Measurements from ENCODE around the gene SLC25A41. TPM values are rescaled to one million over a fixed set of nuclear protein-coding genes. Genes with fewer than 3 reads are reported as not detected.
A peak's percentile ranks its signal among the peaks of the same experiment; 100 is the strongest.

SLC25A41 gene
- total RNA-seq, 1 donor from 2014 or later: 0.36 TPM

DNA sequence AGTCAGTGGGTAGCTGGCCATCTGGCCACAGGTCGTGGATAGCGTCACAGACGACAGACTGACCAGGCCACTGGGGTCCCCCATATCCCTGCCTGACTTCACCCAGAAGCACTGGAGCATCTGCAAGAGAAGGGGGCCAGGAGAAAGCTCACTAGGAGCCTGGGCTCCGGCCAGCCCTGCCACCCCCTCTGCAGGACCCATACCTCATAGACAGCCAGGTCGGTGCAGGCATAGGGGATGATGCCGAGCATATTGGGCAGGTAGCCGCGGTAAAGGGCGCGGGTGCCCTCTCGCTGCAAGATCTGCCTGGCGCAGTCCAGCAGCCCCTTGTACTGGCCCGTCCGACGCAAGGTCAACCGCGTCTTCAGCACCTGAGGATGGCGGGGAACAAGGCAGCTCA lies 6.4 kb downstream of the SLC25A41 start:
- ATAC-seq: no peak

DNA sequence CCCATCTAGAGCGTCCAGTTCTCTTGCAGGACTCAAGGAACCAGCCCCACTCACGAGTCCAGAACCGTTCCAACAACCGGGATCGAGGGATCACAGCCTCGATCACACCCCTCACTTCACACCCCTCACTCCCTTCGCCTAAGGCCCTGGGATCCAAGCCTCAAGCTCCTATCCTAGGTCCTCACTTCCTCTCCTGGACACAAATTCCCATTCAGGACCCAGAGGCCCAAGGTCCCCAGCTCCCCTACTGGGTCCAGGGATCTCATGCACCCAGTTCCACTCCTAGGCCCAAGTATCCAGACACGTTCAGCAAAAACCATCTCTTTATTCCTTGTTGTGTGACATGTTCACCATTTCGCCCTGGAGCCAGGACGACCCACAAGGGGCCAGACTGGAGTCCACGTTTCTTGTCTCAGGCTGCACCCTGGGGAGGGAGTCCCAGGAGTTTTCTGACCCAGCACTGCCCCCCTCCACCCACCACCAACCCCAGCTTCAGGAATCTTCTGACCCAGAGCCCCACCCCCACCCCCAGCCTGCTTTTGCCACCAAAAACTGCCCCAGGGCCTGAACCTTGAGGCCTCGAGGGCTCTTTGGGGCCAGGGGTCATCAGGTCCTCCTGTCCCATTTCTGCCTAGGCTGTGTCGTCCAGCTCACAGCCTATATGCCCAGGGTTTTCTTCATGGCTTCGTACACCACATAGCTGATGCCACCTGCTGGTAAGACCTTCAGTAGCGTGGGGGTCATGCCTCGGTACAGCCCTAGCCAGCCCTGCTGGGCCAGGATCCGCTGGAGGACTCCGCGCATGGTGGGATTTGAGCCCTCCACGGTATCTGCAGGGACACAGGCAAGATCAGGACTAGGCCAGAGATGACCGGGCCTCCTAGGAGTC lies 7.6 kb downstream of the SLC25A41 start:
- no peak for ATAC-seq

DNA sequence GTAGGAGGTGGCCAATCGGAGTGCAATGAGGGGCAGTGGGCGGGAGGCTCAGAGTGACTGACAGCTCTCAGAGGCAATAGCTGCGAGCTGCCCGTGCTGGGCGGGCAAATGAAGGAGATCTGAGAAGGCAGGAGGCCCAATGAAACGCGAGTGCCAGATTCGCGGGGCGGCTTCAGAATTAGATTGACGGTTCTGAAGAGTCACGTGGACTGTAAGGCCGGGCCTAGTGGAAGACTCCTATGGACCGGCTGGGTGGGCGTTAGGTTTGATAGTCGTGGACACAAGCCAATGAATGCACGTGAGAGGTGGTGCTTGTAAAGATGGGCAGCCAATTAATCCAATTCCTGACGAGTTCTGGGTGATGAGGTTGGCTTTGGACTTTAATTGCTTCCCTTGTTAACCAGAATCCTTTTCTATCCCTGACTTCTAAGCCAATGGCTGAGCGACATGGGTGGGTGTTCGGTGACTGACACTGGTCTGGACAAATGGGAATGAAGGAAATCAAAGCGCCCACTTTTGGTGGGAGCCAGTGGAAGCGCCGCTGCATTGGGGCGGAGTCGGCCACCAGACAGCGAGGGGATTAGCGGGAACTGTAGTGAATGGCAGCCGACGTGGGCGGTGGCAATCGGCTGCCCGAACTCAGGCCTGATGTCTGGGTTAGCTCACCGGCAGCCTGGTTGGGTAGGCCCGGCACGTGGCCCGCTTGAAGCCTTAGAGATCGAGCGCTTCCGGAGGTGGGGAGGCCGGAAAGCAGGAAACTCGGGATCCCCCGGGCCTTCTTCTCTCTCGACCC lies 8.4 kb downstream of the SLC25A41 start:
- peak; percentile 95 for ATAC-seq

DNA sequence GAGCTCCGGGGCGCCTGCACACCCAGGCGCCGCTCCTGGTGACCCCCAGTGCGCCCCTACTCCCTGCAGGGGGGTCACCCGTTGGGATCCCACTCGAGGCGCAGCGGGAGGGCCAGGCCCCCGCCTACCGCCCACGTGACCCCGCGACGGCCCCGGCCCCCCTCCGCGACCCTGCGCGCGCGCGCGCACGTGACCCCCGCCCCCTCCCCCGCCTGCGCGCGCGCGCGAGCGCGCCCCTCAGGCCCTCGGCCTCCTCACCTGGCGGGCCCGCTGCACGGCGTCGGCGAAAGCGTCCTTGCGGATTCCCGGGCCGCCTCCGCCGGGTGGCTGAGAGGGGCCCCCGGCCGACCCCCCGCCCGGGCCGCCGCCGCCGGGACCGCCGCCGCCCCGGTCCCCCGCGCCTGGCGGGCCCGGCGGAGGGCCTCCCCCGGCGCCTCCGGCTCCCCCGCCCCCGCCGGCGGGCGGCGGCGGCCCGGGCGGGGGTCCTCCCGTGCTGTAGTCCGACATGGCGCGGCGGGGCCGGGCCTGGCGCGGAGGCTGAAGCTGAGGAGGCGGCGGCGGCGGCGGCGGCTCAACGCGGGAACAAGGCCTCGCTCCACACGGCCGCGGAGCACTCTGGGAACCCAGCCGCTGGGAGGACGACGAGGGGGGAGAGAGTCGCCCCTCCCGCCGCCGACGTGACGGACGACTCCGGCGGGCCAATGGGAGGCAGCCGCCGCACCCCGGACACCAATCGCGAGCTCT lies 9.2 kb downstream of the SLC25A41 start, which contains the start of gene KHSRP:
KHSRP (minus strand) TSS at position 617 of the 744 bp plus-strand sequence; CDS start at position 507, 110 bp downstream.
- ATAC-seq: no peak

DNA sequence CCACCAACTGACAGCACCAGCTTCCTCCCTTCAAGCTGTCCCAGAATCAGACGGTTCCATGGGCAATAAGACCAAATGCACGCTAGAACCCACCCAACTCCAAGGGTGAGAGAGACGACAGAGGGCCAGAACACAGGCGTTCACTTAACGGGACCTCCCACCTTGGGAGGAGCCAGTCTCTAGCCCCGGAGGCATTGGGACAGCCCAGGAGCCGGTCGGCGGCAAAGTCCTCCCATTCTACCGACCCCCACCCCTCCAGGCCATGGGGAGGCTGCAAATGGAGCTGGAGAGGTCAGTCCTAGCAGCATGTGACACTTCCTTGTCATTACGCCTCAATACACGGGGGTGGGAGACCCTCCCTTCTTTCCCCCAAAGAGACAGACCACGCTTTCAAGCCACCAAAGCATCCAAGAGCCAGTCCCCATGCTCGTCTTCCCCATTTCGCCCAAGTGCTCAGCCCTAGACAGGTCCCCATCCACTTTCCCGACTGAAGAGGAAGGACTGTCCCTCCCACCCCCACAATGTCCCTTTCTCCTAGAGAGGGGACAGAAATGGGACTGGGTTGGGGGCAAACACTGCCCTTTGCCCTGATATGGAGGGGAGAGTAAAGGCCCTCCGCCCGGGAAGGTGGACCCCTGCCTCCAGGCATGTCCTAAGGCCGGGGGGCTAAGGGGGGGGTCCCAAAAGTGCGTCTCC lies 9.9 kb downstream of the SLC25A41 start:
- no peak for ATAC-seq

DNA sequence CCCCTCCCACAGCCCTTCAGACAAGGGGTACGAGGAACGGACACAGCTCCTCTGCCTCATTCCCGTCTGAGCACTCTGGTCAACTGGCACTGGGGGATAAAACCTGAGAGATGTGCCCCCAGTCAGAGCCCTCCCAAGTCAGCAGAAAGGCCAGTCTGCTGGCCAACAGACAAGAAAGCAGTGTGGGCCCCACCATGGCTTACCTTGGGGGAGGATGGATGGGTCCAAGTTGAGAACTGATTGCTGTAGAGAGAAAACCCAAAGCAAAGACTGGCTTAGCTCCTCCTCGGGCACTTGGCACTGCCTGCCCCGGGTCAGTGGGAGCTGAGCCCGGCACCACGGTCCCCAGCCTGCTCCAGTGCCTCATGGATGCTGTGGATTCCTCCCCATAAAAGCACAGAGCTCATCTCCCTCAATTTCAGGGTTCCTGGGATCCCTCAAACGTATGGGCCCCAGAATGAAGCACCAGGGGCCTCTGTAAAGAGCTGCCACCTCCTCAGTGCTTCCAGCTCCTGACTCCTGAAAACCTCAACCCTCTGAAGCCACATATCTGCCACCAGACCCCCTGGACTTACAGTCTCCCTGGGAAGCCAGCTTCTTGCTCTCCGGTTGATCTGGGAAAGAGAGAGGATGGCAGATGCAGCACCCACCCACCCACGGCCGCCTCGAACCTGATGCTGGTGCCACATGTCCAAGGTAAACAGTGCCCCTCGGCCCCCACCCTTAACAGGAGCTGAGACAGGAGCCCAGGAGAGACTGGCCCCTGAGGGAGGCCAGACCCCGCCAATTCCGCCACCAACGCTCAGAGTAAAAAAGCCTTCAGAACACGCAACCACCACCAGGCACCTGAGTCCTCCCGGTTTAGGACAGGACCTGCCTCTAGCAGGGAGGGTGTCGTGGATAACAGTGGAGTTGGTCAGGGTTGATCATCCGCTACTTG lies 12.2 kb downstream of the SLC25A41 start:
- ATAC-seq: no peak

DNA sequence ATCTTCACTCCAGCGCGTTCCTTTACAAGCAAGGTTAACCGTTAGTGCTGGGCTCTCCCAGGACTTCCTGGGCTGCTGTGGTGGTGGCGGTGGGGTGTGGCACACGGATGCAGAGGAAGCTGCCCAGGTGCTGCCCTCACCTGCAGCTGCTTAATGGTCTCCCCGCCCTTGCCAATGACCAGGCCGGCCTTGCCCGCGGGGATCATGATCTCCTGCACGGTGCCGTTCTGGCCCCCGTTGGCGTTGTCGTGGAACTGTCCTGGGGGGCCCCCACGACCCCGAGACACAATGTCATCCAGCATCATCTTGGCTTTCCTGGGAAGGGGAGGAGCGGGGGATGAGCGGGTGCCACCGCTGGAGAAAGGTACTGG lies 15.0 kb downstream of the SLC25A41 start:
- ATAC-seq: no peak

DNA sequence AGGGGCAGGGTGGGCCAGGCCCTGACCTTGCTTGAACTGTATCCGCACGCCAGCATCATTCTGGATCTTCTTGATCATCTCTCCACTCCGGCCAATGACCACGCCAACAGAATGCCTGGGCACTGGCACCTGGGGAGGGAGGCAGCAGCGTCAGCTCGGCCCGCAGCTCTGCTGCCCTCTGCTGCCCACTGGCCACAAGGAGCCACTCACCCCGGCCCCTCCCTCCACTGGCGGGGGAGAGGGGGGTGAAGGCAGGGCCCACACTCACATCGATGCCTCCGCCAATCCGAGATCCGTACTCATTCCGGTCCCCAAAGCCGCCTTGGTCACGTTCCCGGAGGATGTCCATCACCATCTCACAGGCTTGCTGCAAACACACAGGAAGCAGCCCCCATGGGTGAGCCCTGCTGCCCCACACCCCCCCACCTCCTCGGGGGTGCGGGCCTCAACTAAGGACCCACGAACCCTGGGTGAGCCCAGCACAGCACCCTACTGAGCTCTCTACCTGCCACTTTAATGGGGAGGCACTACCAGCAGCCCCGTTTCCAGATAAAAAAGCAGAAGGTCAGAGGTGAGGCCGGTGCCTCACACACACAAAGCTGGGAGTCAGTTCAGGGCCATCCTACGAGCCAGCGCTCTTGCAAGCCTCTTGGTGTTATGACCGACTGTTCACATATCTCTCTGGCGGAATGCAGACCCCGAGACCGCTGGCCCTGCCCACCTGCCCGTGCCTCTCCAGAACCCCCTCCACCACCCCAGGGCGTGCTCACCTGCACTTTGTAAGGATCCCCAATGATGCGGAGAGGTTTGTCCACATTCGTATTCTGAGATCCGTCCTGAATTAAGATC lies 15.6 kb downstream of the SLC25A41 start:
- ATAC-seq: no peak

DNA sequence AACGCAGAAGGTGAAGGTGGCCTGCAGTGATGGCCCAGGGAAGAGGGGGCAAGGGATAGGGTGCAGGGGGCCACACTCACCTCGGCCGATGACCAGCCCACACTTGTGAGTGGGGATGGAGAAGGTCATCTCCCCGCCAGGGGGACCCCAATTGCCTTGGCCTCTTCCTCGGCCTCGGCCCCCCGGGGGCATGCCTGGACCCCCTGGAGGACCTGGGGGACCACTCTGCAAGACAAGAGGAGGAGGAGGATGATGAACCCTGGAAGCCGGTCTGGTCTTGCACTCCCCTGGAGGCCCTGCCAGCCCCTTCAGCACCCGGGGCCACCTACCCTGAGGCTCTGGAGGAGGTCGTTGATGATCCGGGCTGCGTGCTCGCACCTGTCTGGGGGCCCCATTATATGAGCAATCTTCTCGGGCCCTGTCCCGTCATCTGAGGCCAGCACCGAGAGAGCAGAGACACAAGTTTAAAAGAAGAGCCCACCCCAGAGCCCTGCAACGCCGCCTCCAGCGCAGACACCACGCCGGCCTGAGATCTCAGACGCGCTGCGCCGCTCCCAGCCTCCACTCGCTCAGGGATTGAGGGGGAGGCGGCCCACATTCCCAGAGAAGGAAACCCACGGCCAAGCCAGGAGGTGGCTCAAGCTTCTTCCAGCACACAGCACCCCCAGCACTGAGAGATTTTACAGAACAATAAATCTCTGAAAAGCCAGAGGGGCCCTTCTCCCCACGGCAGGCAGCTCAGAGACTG lies 16.7 kb downstream of the SLC25A41 start:
- no peak for ATAC-seq

DNA sequence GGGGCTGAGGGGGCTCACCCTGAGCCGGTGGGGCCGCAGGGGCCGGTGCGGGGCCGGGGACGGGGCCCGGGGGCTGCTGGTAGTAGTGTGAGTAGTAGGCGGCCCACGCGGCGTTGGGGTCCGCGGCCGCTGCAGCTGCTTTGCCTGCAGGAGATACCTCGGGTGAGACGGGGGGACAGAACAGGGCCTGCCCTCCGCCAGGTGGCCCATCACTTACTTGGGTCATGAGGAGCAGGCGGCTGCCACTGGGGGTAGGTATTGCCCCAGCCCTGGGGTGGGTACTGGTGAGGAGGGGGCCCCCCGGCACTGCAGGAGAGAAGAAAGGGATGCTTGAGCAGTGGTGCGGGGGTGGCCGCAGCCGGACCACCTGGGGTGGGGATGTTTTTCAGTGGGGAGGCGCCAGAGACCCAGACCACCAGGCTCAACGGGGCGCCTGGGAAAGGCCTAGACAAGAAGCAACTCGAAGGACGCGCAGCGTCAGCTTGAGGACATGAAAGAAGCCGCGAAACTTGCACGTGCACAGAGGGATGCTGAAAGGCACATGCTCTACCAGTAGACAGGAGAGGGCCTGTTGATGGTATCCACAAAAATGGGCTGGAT lies 17.9 kb downstream of the SLC25A41 start:
- ATAC-seq: no peak

DNA sequence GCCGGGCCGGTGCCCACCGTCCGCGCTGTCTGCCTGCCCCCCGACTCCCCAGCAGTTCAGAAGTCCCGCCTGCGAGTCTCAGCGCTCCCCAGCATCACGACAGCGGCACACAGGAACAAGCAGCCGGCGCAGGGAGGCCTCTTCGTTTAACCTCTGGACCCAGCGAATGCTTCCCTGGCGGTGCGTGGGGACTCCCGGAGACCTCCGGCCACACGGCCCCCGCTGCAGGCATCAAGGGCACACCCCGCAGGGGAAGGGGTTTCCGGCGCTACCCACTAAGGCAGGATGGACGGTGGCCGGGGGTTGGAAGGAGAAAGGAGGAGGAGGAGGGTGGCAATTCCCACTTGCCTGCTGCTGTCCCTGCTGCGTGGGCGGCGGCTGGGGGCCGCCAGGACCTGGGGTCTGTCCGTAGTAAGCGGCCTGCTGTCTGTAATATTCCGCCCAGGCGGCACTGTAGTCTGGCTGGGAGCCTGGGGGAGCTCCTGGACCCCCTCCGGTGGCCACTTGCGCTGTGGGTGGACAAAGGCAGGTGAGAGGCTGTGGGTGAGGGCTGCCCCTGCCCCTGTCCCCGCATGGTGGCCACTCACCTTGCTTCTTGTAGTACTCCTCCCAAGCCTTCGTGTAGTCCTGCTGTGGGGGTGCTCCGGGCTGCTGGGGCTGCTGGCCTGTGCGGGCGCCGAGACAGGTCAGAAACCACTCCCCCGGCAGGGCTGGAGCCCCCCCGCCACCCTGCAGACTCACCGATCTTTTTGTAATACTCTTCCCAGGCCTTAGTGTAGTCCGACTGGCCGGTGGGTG lies 18.6 kb downstream of the SLC25A41 start:
- no peak for ATAC-seq

DNA sequence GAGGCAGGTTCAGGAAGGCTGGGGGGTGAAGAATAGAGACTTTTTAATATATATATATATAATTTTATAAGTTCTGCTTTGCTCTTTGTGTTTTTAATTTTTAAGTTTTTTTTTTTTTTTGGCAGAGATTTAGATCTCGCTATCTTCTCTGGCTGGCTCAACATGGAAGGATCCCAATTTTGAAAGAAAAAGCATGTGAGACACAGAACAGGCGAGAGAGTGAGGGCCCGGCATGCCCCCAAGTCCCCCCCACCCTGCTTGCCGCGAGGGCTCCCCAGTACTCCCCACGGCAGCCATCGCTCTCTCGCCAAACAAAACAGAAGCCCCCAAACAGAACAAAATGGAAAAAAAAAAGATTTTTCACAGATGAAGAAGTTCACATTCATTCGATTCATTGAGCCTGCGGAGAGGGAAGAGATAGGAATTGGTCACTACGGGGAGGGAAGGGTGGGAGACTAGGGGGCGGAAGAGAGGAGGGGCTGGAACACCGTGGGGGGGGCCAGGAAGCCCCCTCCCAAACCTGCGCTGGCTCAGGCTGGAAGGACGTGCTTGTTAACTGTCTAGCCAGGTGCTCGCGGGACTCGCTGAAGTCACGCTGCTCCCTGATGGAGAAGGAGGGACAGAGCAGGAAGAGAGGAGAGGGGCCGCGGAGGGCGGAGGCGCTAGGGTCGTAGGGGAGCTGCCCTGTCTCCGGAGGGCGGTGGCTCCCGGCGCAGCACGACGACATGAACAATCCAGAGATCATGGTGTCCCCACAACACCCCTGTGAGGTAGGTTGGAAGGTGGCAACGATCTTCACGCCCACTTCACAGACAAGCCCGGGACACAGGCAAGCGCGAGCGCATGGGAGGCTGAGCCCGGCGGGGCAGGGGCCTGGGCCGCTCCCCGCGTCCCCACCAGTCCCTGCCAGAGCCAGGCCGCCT lies 19.6 kb downstream of the SLC25A41 start:
- no peak for ATAC-seq

DNA sequence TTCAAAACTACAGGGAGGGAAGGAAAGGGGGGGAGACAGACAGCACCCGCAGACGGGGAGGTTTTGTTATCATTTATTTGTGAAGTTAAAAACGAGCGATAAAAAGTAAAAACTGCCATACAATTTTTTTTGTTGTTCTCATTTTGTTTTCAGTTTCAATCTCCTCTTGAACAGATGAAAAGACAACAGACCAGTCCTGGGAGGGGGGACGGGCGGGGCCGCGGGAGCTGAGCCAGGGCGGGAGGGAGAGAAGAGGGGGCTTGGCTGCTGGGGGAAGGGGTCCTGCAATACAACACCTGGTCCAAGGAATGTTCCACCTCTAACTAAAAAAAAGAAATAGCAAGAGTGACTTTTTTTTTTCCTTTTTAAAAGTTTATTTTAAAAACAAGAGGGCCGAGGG lies 20.3 kb downstream of the SLC25A41 start:
- no peak for ATAC-seq

DNA sequence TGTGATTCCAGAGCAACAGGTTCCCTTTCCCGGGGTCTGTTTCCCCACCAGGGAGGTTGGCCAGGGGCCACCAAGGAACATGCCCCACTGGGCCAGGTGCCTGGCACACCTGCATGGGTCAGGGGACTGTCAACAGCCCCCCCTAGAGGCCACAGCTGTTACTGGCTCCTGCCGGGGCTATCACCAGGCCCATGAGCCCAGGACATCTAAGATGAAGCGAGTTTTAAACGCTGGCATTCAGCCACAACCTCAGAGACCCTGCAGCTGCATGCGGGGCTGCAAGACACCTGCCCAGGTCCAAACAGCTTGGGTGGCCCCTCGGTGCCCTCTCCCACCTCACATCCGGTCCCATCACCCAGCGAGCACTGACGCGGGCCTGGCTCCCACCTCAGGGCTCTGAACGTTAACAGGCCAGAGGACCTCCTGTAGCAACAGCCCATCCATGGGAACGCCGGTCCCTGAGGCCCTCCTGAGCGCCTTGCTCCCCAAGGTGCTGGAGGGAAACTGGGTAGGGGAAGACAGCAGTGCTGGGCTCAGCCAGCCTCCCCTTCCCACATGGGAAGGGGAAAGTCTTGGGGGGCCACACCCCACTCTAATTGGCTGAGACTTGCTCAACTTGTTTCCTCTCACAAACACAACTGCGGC lies 21.0 kb downstream of the SLC25A41 start:
- ATAC-seq: peak; percentile 21

DNA sequence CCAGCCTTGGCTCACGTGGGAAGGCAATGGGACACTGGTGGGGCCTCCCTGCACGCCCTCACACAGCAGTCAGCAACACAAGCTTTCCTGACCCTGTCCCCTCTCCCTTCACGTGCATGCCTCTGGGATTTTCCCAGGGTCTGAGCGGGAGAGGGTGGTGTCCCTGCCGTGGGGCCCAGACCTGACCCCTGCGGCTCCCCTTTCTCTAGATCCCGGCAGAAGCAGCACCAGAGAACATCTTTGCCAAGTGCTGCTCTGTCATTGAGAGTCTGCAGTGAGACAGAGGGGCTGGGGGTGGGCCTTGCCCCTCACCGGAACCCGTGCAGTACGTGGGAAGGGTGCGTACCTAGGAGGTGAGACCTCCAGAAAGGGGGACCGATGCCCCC lies 21.5 kb downstream of the SLC25A41 start:
- peak; percentile 6 for ATAC-seq

DNA sequence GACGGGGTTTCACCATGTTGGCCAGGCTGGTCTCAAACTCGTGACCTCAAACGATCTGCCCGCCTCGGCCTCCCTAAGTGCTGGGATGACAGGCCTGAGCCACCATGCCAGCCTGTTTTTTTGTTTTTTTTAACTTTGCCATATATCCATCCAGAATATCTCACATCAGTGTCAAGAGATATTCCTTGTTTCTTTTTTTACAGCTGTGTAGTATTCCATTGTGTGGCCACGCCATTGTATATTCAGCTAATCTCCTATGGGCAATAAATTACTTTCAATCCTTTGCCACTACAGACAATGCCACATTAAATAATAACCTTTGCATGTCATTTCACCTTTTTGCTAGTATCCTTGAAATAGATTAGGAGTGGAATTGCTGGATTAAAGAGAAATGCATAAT lies 24.2 kb downstream of the SLC25A41 start:
- no peak for ATAC-seq

All from esophagus mucosa (tissue), 1 donor.